ENCODE results near the gene GTF3C1.

GTF3C1 gene

DNA sequence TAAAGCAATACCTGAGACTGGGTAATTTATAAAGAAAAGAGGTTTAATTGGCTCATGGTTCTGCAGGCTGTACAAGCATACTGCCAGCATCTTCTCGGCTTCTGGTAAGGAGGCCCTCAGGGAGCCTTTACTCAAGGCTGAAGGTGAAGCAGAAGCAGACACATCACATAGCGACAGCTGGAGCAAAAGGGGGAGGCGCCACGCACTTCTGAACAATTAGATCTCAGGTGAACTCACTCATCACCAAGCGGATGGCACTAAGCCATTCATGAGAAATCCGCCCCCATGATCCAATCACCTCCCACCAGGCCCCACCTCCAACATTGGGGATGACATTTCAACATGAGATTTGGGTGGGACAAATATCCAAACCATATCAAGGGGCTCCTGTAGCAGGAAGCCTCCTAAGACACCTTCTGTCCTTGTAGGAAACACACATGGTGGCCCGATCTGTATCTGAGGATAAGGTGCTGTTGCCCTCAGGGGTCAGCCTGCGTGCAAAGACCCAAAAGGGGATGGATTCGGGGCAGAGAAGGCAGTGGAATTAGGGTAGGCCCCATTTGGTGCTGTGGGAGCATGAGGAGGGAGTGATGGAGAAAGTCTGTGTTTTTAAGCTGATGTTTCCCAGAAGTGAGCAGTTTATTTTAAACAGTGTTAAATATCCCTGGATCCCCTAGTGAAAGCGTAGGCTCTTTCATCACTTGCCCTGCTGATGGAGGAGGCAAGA lies 124.8 kb downstream of the GTF3C1 start:
- peak; percentile 53 for DNase-seq

DNA sequence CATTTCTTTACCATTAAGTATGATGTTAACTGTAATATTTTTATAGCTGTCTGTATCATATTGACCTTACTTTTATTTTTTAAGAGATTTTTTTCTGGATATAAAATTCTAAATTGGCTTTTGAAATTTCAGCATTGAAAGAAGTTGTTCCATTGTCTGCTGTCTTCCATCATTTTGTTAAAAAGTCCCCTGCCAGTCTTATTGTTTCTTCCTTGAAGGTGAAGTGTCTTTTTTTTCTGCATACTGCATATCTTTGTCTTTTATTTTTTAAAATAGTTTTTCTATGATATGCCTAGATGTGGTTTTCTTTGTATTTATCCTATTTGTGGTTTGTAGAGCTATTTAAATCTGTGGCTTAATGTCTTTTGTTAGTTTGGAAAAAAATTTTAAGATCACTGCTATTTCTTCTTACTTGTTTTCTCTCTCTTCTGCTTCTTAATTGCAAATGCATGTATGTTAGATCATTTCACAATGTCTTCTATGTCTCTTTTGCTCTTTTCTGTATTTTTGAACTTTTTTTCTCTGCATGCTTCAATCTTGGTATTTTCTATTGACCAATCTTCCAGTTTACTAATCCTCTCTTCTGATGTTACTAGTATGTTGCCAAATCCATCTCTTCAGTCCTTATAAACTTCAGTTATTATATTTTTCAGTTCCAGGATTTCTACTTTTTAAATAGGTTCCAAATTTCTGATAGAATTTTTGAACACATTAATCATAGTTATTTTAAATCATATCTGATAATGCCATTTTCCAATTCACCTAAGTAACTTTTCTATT lies 127.6 kb downstream of the GTF3C1 start:
- no peak for DNase-seq

DNA sequence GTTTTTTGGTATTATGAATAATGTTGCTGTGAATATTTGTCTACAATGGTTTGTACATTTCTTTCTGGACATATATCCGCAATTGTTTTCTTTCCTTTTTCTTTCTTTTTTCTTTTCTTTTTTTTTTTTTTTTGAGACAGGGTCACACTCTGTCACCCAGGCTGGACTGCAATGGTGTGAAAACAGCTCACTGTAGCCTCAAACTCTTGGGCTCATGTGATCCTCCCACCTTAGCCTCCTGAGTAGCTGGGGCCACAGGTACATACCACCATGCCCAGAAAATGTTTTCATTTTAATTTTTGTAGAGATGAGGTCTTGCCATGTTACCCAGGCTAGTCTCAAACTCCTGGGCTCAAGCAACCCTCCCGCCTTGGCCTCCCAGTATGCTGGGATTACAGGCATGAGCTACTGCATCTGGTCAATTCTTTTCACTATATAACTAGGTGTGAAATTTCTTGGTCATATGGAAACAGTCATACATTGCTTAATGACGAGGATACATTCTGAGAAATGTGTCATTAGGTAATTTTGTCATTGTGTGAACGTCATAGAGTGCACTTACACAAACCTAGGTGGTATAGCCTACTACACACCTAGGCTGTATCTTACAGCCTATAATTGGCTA lies 132.6 kb downstream of the GTF3C1 start:
- DNase-seq: peak; percentile 52

DNA sequence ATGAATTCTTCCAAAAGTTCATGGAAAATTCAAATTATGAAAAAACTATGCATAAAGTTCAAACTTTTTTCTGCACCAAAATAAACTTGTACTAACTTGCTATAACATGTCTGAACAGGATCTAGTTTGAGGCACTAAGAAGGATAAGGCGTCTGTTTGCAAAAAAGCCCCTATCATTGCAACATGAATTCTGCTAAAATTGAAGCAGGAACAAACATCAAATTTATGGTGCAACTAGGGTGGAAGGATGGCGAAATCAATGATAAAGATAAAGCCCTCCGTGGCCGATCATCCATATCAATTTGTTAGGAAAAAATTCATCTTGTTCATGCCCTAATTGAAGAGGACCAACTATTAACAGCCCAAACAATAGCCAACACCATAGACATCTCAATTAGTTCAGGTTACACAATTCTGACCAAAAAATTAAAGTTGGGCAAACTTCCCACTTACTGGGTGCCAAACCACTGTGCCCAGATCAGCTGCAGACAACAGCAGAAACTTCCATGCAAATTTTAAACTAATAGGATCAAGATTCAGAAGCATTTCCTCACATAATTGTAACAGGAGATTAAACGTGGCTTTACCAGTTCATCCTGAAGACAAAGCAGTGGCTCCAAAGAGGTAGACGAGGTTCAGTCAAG lies 134.8 kb downstream of the GTF3C1 start:
- DNase-seq: no peak

DNA sequence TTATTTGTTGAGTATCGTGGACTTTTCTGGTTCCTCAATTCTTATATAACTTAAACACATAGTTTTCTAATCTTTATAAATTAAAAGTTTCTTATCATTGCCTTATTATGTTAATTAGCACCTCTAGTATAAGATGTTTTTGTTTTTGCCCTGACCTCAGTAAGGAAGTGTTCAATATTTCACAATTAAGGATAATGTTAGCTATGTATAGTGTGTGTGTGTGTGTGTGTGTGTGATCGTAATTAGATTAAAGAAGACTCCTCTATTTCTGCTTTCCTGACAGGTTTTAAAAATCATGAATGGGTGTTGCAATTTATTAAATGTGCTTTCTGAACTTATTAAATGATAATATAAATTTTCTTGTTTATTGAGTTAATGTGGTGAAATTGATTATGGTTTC lies 135.8 kb downstream of the GTF3C1 start:
- no peak for DNase-seq

DNA sequence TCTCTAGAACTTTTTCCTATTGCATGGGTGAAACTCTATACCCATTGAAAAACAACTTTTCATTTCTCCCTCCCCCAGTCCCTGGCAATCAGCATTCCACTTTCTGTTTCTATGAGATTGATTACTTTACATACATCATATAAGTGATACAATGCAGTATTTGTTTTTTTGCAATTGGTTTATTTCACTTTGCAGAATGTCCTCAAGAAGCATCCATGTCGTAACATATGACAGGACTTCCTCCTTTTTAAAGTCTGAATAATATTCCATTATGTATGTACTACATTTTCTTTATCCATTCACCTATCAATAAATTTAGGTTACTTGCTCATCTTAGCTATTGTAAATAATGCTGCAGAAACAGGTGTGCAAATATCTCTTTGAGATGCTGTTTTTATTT lies 139.0 kb downstream of the GTF3C1 start:
- no peak for DNase-seq
